ENCODE results near the gene TPK1. TPM values are rescaled to one million over a fixed set of nuclear protein-coding genes. Genes with fewer than 3 reads are reported as not detected.

TPK1 gene
- polyA plus RNA-seq, 1 experiment = 1.2 TPM

DNA sequence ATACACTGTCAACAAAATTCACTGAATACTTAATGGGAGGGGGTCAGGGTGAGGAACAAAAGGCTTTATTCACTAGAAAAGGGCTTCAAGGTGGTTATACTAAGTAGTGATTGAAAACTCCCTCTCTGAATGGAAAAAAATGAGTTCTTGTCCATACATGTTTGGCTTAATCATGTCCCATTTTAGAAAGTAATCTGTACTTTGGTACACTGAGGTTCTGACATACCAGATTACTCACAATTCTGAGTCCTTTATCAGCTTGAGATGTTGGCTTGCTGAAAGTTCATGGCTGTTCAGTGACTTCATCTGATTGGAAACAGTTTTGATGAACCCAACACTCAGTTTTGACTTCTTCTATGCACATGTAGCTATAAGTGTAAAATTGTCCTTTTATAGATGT, 419.5 kb downstream of the TPK1 start:
- Histone ChIP-seq H3K27me3 (ENCODE audit: control insufficient read depth, insufficient read depth, low read length) (no peaks in the 10 kb centered on the region), H3K36me3 (ENCODE audit: control insufficient read depth, insufficient read depth, low read length) (no peaks in the 10 kb centered on the region), H3K4me3 (ENCODE audit: low read depth, low read length) (no peak overlapping the region)
- POLR2A ChIA-PET = no interaction called here
- DNase-seq (ENCODE audit: low read depth) = no peak
- CTCF ChIA-PET = interaction anchor here (1.0 kb wide), 1 partner anchor 22 kb away, joined by 3 read pairs; no protein-coding TSS in a partner anchor
- TF ChIP-seq, protein P1, sequence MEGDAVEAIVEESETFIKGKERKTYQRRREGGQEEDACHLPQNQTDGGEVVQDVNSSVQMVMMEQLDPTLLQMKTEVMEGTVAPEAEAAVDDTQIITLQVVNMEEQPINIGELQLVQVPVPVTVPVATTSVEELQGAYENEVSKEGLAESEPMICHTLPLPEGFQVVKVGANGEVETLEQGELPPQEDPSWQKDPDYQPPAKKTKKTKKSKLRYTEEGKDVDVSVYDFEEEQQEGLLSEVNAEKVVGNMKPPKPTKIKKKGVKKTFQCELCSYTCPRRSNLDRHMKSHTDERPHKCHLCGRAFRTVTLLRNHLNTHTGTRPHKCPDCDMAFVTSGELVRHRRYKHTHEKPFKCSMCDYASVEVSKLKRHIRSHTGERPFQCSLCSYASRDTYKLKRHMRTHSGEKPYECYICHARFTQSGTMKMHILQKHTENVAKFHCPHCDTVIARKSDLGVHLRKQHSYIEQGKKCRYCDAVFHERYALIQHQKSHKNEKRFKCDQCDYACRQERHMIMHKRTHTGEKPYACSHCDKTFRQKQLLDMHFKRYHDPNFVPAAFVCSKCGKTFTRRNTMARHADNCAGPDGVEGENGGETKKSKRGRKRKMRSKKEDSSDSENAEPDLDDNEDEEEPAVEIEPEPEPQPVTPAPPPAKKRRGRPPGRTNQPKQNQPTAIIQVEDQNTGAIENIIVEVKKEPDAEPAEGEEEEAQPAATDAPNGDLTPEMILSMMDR (IDR thresholded peaks at IDR 0.05; ENCODE audit: insufficient read depth, low read depth, low read length) = no peak

DNA sequence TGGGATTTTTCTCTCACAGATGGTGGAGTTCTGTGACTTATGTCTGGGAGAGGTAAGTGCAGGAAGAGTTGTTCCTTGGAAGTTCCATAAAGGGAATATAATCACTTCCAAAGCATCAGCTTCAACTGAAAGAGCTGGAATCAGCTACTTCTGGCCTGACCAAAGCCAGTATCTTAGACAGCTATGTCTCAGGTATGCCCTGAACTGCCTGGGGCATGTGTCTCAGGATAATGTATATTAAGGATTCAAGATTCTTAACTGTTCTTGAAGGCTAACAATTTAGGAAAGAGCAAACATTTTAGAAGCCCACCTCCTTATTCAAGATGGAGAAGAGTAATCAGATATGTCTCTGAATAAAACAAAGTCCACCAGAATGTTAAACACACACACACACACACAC, 420.0 kb downstream of the TPK1 start:
- Histone ChIP-seq H3K4me3 (ENCODE audit: low read depth, low read length) (no peak overlapping the region), H3K36me3 (ENCODE audit: control insufficient read depth, insufficient read depth, low read length) (no peaks in the 10 kb centered on the region), H3K27me3 (ENCODE audit: control insufficient read depth, insufficient read depth, low read length) (no peaks in the 10 kb centered on the region)
- no peak for DNase-seq (ENCODE audit: low read depth)
- ChIA-PET POLR2A (no interaction called here), CTCF (interaction anchor here (1.0 kb wide), 1 partner anchor 22 kb away, joined by 3 read pairs; no protein-coding TSS in a partner anchor)
- TF ChIP-seq, protein P1 (IDR thresholded peaks at IDR 0.05; ENCODE audit: insufficient read depth, low read depth, low read length) = no peak

DNA sequence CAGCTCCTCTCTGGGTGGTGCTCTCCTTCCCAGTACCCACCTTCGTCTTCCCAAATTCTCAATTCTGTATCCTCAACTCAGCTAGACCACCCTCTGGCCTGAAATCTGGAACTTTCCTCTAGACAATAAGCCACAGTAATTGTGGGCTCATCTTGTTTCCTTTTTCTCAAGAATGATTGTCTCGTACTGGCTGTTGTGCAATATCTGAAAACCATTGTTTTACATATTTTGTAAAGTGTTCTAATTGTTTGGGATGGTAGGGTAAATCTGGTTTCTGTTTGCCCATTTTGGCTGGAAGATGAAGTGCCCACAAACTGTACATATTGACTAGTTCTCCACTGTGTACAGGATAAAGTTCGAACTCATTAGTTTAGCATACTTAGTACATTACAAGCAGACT, 421.0 kb downstream of the TPK1 start:
- Histone ChIP-seq H3K36me3 (ENCODE audit: control insufficient read depth, insufficient read depth, low read length) (no peaks in the 10 kb centered on the region), H3K4me3 (ENCODE audit: low read depth, low read length) (no peak overlapping the region), H3K27me3 (ENCODE audit: control insufficient read depth, insufficient read depth, low read length) (no peaks in the 10 kb centered on the region)
- POLR2A ChIA-PET = no interaction called here
- CTCF ChIA-PET = no interaction called here
- TF ChIP-seq, protein P1 (IDR thresholded peaks at IDR 0.05; ENCODE audit: insufficient read depth, low read depth, low read length) = no peak
- DNase-seq (ENCODE audit: low read depth) = no peak

DNA sequence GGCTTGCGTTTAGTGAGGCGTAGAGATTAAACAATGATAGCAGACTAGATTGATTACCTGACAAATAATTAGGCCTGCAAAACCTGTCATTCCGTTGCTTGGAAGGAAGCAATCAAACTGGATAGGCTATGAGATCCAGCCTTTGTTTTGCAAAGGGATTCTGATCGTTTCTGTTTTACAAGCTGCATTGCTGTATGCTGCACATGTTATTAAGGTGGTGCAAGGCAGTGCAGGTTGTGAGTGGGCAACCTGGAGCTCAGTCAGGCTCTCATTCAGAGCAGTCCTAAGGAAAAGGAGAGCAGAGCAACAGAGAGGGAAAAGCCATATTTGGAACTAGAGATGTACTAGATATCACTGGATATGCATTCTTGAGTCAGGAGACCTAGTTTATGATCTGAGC, 425.4 kb downstream of the TPK1 start:
- ChIA-PET POLR2A (no interaction called here), CTCF (no interaction called here)
- H3K4me3 ChIP-seq (ENCODE audit: low read depth, low read length) = no peak overlapping the region
- TF ChIP-seq, protein P1 (IDR thresholded peaks at IDR 0.05; ENCODE audit: insufficient read depth, low read depth, low read length) = no peak
- no peaks in the 10 kb centered on the region for H3K36me3 ChIP-seq (ENCODE audit: control insufficient read depth, insufficient read depth, low read length)
- H3K27me3 ChIP-seq (ENCODE audit: control insufficient read depth, insufficient read depth, low read length) = no peaks in the 10 kb centered on the region
- DNase-seq (ENCODE audit: low read depth) = no peak

DNA sequence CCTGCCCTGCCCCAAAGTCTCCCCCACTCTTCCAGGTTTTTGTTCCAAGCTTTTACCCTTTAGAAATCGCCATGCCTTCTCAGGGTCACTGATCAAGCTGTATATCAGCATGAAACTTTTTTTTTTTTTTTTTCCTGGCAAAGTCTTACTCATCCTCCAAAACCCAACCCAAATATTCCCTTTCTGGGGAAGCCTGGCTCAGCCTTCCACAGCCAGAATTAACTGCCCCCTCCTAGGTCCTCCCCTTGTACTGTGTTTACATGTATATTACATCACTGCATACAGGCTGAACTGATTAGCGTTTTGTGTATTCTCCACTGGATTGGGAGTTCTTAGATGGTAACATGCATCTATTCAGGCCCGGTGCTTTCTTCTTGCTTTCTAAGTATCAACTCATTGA, 427.7 kb downstream of the TPK1 start:
- no peaks in the 10 kb centered on the region for H3K27me3 ChIP-seq (ENCODE audit: control insufficient read depth, insufficient read depth, low read length)
- no peak for DNase-seq (ENCODE audit: low read depth)
- ChIA-PET CTCF (no interaction called here), POLR2A (no interaction called here)
- TF ChIP-seq, protein P1 (IDR thresholded peaks at IDR 0.05; ENCODE audit: insufficient read depth, low read depth, low read length) = no peak
- no peaks in the 10 kb centered on the region for H3K36me3 ChIP-seq (ENCODE audit: control insufficient read depth, insufficient read depth, low read length)
- H3K4me3 ChIP-seq (ENCODE audit: low read depth, low read length) = no peak overlapping the region

All from BJ (cell line).